A549 treated with CORT108297 at 1 μM for 4 hours (cell line): ENCODE data around the gene SLC25A10. TPM values are rescaled to one million over a fixed set of nuclear protein-coding genes. Genes with fewer than 3 reads are reported as not detected.

Experiments
- total RNA-seq: library from RNA; stranded (reverse); fragments of 200-300 nt; extraction: Qiagen RNA extraction; gene quantifications from 5 replicates; pipeline ENCODE4 v1.2.3, GENCODE V29; 2022

Gene SLC25A10, protein sequence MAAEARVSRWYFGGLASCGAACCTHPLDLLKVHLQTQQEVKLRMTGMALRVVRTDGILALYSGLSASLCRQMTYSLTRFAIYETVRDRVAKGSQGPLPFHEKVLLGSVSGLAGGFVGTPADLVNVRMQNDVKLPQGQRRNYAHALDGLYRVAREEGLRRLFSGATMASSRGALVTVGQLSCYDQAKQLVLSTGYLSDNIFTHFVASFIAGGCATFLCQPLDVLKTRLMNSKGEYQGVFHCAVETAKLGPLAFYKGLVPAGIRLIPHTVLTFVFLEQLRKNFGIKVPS
- 27.8 to 48.8 TPM (median 47.9 TPM) in 5 replicates for total RNA-seq

DNA sequence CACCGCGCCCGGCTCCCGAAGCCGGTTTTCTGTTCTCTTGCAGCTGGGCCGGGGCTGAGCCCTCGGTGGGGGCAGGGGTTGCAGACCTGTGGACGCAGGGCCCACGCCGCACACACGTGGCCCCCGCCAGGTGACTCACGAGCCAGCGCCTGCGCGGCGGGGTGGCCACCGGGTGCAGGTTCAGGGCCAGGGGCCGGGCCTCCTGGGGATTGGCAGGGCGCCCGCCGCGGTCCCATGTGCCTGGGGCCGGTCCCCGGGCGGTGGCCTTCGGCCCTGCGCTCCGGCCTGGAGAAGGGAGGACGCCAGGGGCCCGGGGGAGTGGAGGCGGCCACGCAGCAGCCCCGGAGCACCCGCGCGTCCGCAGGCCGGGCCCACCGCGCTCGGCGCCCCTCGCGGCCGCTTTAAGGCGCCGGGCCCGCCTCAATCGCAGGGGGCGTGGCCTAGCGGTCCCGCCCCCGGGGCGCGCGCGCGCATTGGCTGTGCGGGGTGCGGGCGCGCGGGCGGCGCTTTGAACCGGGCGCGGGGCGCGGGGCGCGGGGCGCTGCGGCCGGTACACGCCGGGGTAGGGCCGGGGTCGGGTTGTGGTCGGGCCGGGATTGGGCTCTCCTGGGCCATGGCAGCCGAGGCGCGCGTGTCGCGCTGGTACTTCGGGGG lies at the start of gene SLC25A10:
TSS of gene SLC25A10 (plus strand) at position 471 of the 654 bp plus-strand sequence. CDS start at position 614, 143 bp downstream.

DNA sequence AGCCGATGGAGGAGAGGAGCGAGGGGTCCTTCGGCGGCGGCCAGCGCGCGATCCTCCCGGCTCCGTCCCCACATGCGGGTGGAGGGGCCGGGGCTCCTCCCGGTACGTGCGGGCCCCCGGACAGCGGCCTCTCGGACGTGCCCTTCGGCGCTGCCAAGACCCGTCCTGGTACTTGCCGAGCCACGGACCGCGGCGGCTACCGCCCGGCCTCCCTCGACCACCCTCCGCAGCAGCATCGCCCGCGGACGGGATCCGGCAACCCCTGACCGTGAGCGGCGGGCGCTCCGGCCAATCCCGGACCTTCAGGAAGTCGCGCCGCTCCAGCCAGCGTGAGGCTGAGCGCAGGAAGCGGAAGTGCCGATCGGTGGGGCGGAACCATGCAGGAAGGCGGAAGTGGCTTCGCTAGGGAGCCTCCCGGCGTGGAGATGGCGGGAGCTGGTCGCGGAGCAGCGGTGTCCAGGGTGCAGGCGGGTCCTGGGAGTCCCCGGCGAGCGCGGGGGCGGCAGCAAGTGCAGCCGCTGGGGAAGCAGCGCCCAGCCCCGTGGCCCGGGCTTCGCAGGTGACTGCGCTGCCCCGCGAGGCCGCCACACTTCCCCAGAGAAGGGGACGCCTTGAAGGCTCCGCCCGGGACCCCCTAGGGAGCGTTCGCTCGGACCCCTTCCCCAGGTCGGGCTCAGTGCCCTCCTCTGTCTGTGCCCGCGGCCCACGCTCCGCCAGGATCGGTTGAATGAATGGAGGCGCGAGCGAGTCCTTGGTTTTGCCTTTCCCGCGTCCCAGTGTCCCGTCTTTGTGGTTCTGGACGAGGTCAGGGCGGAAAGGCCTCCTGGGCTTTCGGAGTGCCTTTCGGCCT lies 45.5 kb upstream of the SLC25A10 start, which contains the start of the genes CCDC137 and OXLD1:
TSS of gene CCDC137 (plus strand) at position 396 of the 850 bp plus-strand sequence. CDS start at position 426, 30 bp downstream.
TSS of gene OXLD1 (minus strand) at position 264 of the 850 bp plus-strand sequence. CDS start at position 236, 28 bp downstream.

DNA sequence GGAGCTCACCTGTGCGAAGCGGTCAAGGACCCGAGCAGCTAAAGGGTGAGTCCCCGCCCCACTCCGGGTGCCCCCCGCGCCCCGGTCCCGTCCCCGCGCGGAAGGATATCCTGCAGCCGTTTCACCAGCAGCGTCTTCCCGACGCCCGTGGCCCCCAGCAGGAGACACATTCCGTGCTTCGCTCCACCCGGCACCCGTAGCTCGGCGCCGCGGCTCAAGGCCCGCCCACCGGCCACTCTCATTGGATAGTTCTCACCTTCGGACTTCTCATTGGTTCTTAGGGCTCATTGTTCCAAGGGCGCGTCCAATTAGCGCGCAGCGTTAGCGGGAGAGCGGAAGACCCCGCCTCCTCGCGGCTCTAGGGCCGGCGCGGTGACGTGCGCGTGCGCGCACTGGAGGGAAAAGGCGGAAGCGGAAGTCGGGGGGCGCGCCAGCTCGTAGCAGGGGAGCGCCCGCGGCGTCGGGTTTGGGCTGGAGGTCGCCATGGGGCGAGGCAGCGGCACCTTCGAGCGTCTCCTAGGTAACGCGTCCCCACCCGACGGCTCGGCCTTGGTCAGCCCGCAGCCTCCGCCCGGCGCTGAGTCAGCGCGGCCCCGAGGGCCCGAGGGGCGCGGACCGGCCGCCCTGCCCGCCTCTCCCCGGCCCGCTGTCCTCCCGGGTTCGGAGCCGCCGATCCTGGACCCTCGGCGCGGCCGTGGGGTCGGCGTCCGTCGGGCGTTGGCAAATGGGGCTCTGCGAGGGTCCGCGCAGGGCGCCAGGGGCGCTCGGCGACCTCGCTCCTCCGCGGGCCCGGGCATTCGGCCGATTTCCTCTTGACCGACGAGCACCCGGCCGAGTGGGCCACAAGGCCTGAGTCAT lies 28.3 kb upstream of the SLC25A10 start, which contains the start of the genes ARL16 and HGS:
TSS of gene ARL16 (minus strand) at position 214 of the 858 bp plus-strand sequence. CDS start at position 170, 44 bp downstream.
TSS of gene HGS (plus strand) at position 428 of the 858 bp plus-strand sequence. CDS start at position 484, 56 bp downstream.

DNA sequence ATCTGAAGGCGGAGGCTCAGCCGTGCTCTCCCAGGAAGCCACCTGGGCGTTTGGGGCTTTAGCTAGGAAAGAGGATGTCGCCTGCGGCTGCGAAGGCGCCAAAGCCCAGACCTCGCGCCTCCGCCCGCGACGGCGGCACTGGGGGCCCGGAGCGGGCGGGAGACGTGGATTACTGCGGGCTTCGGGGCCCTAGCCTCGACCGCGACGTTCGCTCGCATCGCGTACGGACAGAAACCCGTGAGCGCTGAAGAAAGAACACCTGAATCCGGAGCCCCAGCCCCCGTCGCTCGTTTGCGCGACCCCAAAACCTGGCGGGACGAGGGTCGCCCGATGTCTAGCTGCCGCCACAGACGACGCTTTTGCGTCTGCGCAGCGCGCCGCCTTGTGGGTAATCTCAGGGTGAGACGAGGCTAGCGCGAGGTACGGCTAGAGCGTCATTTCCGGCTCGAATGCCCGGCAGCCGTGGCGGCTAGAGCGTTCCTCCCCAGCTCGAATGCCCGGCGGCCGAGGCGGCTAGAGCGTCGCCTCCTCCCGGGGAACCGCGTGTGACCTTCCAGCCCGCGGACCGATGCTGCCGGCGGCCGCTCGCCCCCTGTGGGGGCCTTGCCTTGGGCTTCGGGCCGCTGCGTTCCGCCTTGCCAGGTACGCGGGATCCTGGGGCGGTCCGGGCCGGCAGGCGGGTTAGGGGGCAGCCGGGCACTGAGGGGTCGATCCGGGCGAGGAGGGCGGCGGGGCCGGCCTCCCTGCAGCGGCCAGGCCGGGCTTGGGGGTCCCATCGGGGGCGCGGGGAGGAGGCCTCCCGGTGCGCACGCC lies 8.9 kb upstream of the SLC25A10 start, which contains the start of gene MRPL12:
TSS of gene MRPL12 (plus strand) at position 434 of the 813 bp plus-strand sequence. CDS start at position 569, 135 bp downstream.

Other genes with a start within 250 kb of the SLC25A10 start
- gene ACTG1, start 199.5 kb upstream of the SLC25A10 start, total RNA-seq = 4,859 to 6,885 TPM (median 5,562 TPM) in 5 replicates
- gene FSCN2, start 183.9 kb upstream of the SLC25A10 start, total RNA-seq = 0.84 to 1.6 TPM (median 1.2 TPM) in 5 replicates
- 18.1 to 28.0 TPM (median 25.7 TPM) in 5 replicates for gene FAAP100, start 159.9 kb upstream of the SLC25A10 start, total RNA-seq
- gene NPLOC4, start 75.2 kb upstream of the SLC25A10 start, total RNA-seq = 85.0 to 106 TPM (median 100 TPM) in 5 replicates
- 4.7 to 6.7 TPM (median 5.5 TPM) in 5 replicates for gene TSPAN10, start 75.1 kb upstream of the SLC25A10 start, total RNA-seq
- 1.5 to 3.5 TPM (median 2.3 TPM) in 5 replicates for gene PDE6G, start 55.7 kb upstream of the SLC25A10 start, total RNA-seq
- gene OXLD1, start 45.7 kb upstream of the SLC25A10 start, total RNA-seq = 36.8 to 67.2 TPM (median 66.0 TPM) in 5 replicates
- 60.1 to 73.6 TPM (median 66.8 TPM) in 5 replicates for gene CCDC137, start 45.5 kb upstream of the SLC25A10 start, total RNA-seq
- gene ARL16, start 28.5 kb upstream of the SLC25A10 start, total RNA-seq = 45.1 to 55.5 TPM (median 52.3 TPM) in 5 replicates
- 142 to 227 TPM (median 216 TPM) in 5 replicates for gene HGS, start 28.3 kb upstream of the SLC25A10 start, total RNA-seq
- 218 to 333 TPM (median 307 TPM) in 5 replicates for gene MRPL12, start 8.9 kb upstream of the SLC25A10 start, total RNA-seq
- gene GCGR, start 91.9 kb downstream of the SLC25A10 start, total RNA-seq = 0.17 to 0.50 TPM (median 0.23 TPM) in 5 replicates
- gene MCRIP1, start 121.0 kb downstream of the SLC25A10 start, total RNA-seq = 78.0 to 115 TPM (median 102 TPM) in 5 replicates
- 0.10 to 0.43 TPM (median 0.17 TPM) in 4 of 5 replicates, not detected in the other for gene PPP1R27, start 122.8 kb downstream of the SLC25A10 start, total RNA-seq
- gene P4HB, start 148.3 kb downstream of the SLC25A10 start, total RNA-seq = 690 to 732 TPM (median 705 TPM) in 5 replicates
- 603 to 678 TPM (median 626 TPM) in 5 replicates for gene ARHGDIA, start 159.1 kb downstream of the SLC25A10 start, total RNA-seq
- gene ALYREF, start 179.3 kb downstream of the SLC25A10 start, total RNA-seq = 170 to 255 TPM (median 241 TPM) in 5 replicates
- gene ANAPC11, start 179.4 kb downstream of the SLC25A10 start, total RNA-seq = 182 to 330 TPM (median 298 TPM) in 5 replicates
- 0.51 to 0.77 TPM (median 0.61 TPM) in 5 replicates for gene NPB, start 190.0 kb downstream of the SLC25A10 start, total RNA-seq
- 12.9 to 17.1 TPM (median 16.7 TPM) in 5 replicates for gene PCYT2, start 199.1 kb downstream of the SLC25A10 start, total RNA-seq
- 28.6 to 46.2 TPM (median 44.4 TPM) in 5 replicates for gene SIRT7, start 205.9 kb downstream of the SLC25A10 start, total RNA-seq
- 29.9 to 49.3 TPM (median 41.7 TPM) in 5 replicates for gene MAFG, start 215.5 kb downstream of the SLC25A10 start, total RNA-seq
- gene PYCR1, start 225.0 kb downstream of the SLC25A10 start, total RNA-seq = 66.6 to 94.6 TPM (median 92.7 TPM) in 5 replicates
- gene MYADML2, start 234.9 kb downstream of the SLC25A10 start, total RNA-seq = not detected in 5 replicates
- 0.30 to 0.57 TPM (median 0.45 TPM) in 5 replicates for gene NOTUM, start 248.9 kb downstream of the SLC25A10 start, total RNA-seq